ENCODE measurements around the gene PLEKHG5.

DNA sequence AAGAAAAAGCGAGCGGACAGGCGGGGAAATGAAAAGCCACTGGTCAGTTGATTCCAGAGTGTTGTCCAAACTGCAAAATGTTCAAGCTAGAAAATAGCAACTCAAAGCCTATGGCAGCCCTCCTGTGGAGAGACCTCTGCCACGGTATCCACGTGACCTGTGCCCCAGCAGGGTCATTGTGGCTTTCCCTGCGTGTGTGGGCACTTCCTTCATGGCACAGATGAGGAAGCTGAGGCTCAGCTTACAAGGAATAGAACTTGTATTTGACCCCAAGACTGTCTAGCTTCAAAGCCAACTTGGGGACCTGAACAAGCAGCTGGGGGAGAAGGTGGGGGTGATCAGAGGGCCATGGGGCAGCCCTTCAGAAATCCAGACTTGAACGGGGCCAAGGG lies 15.6 kb upstream of the PLEKHG5 start:
- TF ChIP-seq, protein P1, sequence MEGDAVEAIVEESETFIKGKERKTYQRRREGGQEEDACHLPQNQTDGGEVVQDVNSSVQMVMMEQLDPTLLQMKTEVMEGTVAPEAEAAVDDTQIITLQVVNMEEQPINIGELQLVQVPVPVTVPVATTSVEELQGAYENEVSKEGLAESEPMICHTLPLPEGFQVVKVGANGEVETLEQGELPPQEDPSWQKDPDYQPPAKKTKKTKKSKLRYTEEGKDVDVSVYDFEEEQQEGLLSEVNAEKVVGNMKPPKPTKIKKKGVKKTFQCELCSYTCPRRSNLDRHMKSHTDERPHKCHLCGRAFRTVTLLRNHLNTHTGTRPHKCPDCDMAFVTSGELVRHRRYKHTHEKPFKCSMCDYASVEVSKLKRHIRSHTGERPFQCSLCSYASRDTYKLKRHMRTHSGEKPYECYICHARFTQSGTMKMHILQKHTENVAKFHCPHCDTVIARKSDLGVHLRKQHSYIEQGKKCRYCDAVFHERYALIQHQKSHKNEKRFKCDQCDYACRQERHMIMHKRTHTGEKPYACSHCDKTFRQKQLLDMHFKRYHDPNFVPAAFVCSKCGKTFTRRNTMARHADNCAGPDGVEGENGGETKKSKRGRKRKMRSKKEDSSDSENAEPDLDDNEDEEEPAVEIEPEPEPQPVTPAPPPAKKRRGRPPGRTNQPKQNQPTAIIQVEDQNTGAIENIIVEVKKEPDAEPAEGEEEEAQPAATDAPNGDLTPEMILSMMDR (conservative IDR thresholded peaks at IDR 0.05; ENCODE audit: low read depth, low read length), result no peak
- TF ChIP-seq EZH2 (IDR thresholded peaks at IDR 0.05; ENCODE audit: borderline replicate concordance, low read depth, low read length, poor library complexity, severe bottlenecking), result no peak
